GM12875 (cell line): ENCODE results near the gene PLK1.
A peak's percentile ranks its signal among the peaks of the same experiment; 100 is the strongest.

Experiments
- H3K4me3 ChIP-seq: one replicate; pipeline ENCODE4 v1.5.1; 2011; ENCODE audit warnings: low read depth, low read length, control low read depth
- TF ChIP-seq, protein P1 (sequence below): IDR thresholded peaks from 2 replicates; pipeline ENCODE4 v1.5.1; 2011; ENCODE audit warnings: low read depth, mild to moderate bottlenecking, control low read depth, inconsistent platforms, low read length, moderate library complexity, borderline replicate concordance; ENCODE audit not compliant: insufficient read depth

The PLK1 gene

DNA sequence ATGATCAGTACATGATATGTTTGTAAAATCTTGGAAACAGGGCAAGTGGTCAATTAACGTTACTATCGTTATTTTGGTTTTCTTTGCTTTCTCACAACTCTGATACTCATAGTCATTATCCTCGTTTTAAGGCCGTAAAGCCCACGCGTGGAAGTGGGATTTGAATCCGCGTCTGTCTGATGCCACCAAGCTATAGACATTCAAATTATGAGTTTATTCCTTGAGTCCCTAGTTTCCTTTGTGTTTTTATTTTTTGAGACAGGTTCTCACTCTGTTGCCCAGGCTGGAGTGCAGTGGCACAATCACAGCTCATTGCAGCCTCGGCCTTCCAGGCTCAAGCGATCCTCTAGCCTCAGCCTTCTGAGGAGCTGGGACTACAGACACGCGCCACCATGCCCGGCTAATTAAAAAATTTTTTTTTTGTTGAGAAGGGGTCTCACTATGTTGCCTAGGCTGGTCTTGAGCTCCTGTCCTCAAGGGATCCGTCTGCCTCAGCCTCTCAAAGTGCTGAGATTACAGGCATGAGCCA is 36.4 kb upstream of the PLK1 start:
- TF ChIP-seq, protein P1, sequence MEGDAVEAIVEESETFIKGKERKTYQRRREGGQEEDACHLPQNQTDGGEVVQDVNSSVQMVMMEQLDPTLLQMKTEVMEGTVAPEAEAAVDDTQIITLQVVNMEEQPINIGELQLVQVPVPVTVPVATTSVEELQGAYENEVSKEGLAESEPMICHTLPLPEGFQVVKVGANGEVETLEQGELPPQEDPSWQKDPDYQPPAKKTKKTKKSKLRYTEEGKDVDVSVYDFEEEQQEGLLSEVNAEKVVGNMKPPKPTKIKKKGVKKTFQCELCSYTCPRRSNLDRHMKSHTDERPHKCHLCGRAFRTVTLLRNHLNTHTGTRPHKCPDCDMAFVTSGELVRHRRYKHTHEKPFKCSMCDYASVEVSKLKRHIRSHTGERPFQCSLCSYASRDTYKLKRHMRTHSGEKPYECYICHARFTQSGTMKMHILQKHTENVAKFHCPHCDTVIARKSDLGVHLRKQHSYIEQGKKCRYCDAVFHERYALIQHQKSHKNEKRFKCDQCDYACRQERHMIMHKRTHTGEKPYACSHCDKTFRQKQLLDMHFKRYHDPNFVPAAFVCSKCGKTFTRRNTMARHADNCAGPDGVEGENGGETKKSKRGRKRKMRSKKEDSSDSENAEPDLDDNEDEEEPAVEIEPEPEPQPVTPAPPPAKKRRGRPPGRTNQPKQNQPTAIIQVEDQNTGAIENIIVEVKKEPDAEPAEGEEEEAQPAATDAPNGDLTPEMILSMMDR = no peak
- peak overlapping the region; percentile 84 for H3K4me3 ChIP-seq

- TF ChIP-seq, protein P1 = no peak
- no peak overlapping the region for H3K4me3 ChIP-seq
These were observed 27.8 kb upstream of the PLK1 start for GRCh38 chr16:23650674-23651416.

GRCh38 chr16:23651943-23652468 is 26.7 kb upstream of the PLK1 start:
- H3K4me3 ChIP-seq = no peak overlapping the region
- TF ChIP-seq, protein P1 = no peak

DNA sequence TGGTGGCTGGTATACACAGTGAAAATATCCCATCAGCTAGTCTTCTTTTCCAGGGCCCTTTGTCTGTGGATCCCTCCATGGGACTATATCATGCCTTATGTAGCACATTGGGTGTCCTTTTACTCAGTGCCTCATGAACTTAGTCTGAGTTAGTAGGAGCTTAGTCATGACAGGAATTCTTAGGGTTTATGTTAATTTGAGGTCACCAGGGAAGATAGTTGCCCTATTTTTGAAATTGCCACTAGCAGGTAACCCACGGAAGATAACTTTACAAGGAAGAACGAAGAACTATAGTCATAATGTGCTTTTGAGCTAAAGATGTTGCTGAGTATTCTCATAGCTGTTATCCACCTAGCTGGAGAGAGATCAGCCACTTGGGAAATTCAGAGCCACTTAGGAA is 14.8 kb upstream of the PLK1 start:
- TF ChIP-seq, protein P1 = no peak
- no peak overlapping the region for H3K4me3 ChIP-seq

GRCh38 chr16:23666571-23667354 is 11.9 kb upstream of the PLK1 start:
- H3K4me3 ChIP-seq = no peak overlapping the region
- TF ChIP-seq, protein P1 = no peak

DNA sequence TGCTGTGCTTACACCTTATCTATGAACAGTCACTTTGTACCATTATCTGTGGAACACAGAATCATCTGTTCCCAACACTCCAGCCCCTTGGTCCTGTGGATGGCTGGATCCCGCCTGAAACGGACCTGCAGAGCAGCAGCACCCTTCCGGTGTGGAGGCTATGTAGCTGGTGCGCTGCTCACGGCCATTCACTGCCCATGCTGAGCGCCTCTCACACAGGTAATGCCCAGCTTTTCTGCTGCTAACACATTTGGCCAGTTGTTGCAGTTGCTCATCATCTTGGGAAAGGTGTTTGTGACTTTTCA is 11.4 kb upstream of the PLK1 start:
- H3K4me3 ChIP-seq = no peak overlapping the region
- TF ChIP-seq, protein P1 = no peak

DNA sequence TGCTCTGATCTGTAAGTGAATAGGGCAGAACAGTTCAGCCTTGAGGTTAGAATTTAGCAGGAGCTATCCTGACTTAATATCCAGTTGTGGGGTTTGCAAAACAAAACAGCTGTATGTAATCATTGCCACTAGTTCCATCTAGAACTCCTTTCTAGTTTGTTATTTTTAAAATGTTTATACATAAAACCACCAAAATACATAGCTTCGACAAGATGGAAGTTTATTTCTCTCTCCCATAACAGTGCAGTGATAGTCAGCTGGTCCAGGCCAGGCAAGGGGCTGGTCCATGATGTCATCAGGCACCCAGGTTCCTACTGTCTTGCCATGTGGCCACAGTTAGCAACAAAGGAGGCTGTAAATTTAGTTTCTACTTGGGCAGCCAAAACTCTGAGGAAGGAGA is 10.5 kb upstream of the PLK1 start:
- TF ChIP-seq, protein P1 = no peak
- no peak overlapping the region for H3K4me3 ChIP-seq
